Stomach (tissue), 9 donors: ENCODE data around the gene UGT1A10. TPM values are rescaled to one million over a fixed set of nuclear protein-coding genes. Genes with fewer than 3 reads are reported as not detected.

Experiments
- DNase-seq, 2 donors: peaks; one replicate each; pipeline versions ENCODE4 v3.0.0 to v3.0.0-alpha.2; 2013 to 2019
- H3K27ac ChIP-seq, 5 donors: fragments of 200-600 bp in 4 of 5; sonication (generic) in 4 of 5; one replicate each; pipeline ENCODE4 v1.5.1; 2013 to 2019; ENCODE audit warnings: mild to moderate bottlenecking in 1 of 5, moderate library complexity in 1 of 5
- H3K27me3 ChIP-seq, 3 donors: fragments of 200-600 bp; sonication (generic); one replicate each; pipeline ENCODE4 v1.5.1; 2017 to 2019; ENCODE audit warnings: mixed run types in 1 of 3
- H3K36me3 ChIP-seq, 4 donors: fragments of 200-600 bp; sonication (generic); 1 replicate in 3 of 4; 2 replicates in 1 of 4; pipeline ENCODE4 v1.5.1; 2016 to 2019
- H3K4me1 ChIP-seq, 4 donors: fragments of 200-600 bp; sonication (generic); one replicate each; pipeline ENCODE4 v1.5.1; 2016 to 2019
- H3K4me3 ChIP-seq, 4 donors: fragments of 200-600 bp; sonication (generic) in 3 of 4; one replicate each; pipeline ENCODE4 v1.5.1; 2016 to 2019; ENCODE audit warnings: mild to moderate bottlenecking in 1 of 4
- H3K9me3 ChIP-seq, 4 donors: fragments of 200-600 bp; sonication (generic); one replicate each; pipeline ENCODE4 v1.5.1; 2016 to 2019
- CTCF ChIP-seq, 7 experiments: fragments of 450-650 bp in 4 of 7; fragments of 200-600 bp in 3 of 7; sonication (generic) in 3 of 7; IDR thresholded peaks; one replicate each; pipeline ENCODE4 v1.5.1; 2016 to 2019; ENCODE audit warnings: antibody characterized with exemption in 7 of 7, control low read depth in 2 of 7, mild to moderate bottlenecking in 1 of 7
- EP300 ChIP-seq: sonication (generic); formaldehyde crosslinking; IDR thresholded peaks from one replicate; pipeline ENCODE4 v1.6.1; 2017; ENCODE audit warnings: antibody characterized with exemption
- POLR2A ChIP-seq, 4 donors: fragments of 450-650 bp; IDR thresholded peaks; one replicate each; pipeline ENCODE4 v1.6.1; 2016; ENCODE audit warnings: antibody characterized with exemption in 4 of 4, control low read depth in 2 of 4, mild to moderate bottlenecking in 1 of 4, moderate library complexity in 1 of 4
- POLR2AphosphoS5 ChIP-seq, 3 donors: sonication (generic); formaldehyde crosslinking; IDR thresholded peaks; one replicate each; pipeline ENCODE4 v1.6.1; 2016; ENCODE audit warnings: antibody characterized with exemption in 3 of 3
- WGBS, 5 donors: extraction: QIAGEN DNeasy Blood & Tissue Kit in 3 of 5; methylation state at CpG; one replicate each; pipeline versions ENCODE4 v1.1.5 to v1.1.7; 2013 to 2018; 5-methylcytosine and 5-hydroxymethylcytosine counted together
- intact Hi-C: fragments of 100-400 bp; cut with DNase I; formaldehyde crosslinking; loops from one replicate; pipeline ENCODE4 v1.15.1; 2023; ENCODE audit warnings: low total_unique reads
- polyA plus RNA-seq, 3 donors: library from polyadenylated mRNA; stranded (reverse); fragments of 200-250 nt; gene quantifications; one replicate each; pipeline ENCODE4 v1.2.3, GENCODE V29; 2013
- total RNA-seq, 5 donors: library from RNA; depleted of rRNA; stranded (reverse); fragments of >200 nt; gene quantifications; one replicate each; pipeline versions ENCODE4 v1.1.0 to v1.2.3, GENCODE V29; 2014 to 2016
- donor health status: healthy with polysubstance abuse.
- donor health status: Bipolar disorder and iron deficiency.
- donor health status: healthy.

The UGT1A10 gene
- total and polyA plus RNA-seq, 8 donors, result 0.45 to 32.7 (median 2.2) TPM; not detected in 1

- Histone ChIP-seq H3K4me1 (no peaks in the 10 kb centered on the region), H3K4me3 (no peak overlapping the region), H3K27me3 (no peaks in the 10 kb centered on the region), H3K9me3 (no peaks in the 10 kb centered on the region), H3K27ac (no peak overlapping the region), H3K36me3 (no peaks in the 10 kb centered on the region)
- TF ChIP-seq CTCF (IDR thresholded peaks at IDR 0.05), result no peak
- 43 to 62% (median 48%) methylated on average over 4 of the region's 4 CpGs for WGBS, 5 donors
- no peak for DNase-seq
- intact Hi-C loops, result no loop called here
These were observed 38.7 kb downstream of the UGT1A10 start for GRCh38 chr2:233674995-233675394.

GRCh38 chr2:233676046-233676445 lies 39.8 kb downstream of the UGT1A10 start:
- Histone ChIP-seq H3K27ac (no peak overlapping the region), H3K4me3 (no peak overlapping the region), H3K4me1 (no peaks in the 10 kb centered on the region), H3K36me3 (no peaks in the 10 kb centered on the region), H3K9me3 (no peaks in the 10 kb centered on the region), H3K27me3 (no peaks in the 10 kb centered on the region)
- intact Hi-C loops, result no loop called here
- no peak for DNase-seq
- TF ChIP-seq POLR2AphosphoS5 (IDR thresholded peaks at IDR 0.05) (no peak), POLR2A (IDR thresholded peaks at IDR 0.05) (no peak), CTCF (IDR thresholded peaks at IDR 0.05) (no peak), EP300 (no peak)
- 88 to 92% (median 91%) methylated on average over 2 of the region's 2 CpGs for WGBS, 5 donors

- Histone ChIP-seq H3K4me3 (no peak overlapping the region), H3K27ac (no peak overlapping the region), H3K36me3 (no peaks in the 10 kb centered on the region), H3K27me3 (no peaks in the 10 kb centered on the region), H3K9me3 (no peaks in the 10 kb centered on the region), H3K4me1 (no peaks in the 10 kb centered on the region)
- intact Hi-C loops, result no loop called here
- DNase-seq, result no peak
- TF ChIP-seq POLR2AphosphoS5 (IDR thresholded peaks at IDR 0.05) (no peak), CTCF (IDR thresholded peaks at IDR 0.05) (no peak), EP300 (no peak), POLR2A (IDR thresholded peaks at IDR 0.05) (no peak)
- WGBS, 5 donors, result 76 to 81% (median 79%) methylated on average over 4 of the region's 4 CpGs
These were observed 42.9 kb downstream of the UGT1A10 start for GRCh38 chr2:233679196-233679595.

- 83 to 93% (median 91%) methylated on average over 4 of the region's 4 CpGs for WGBS, 5 donors
These were observed 44.3 kb downstream of the UGT1A10 start for GRCh38 chr2:233680361-233681045.

More at GRCh38 chr2:233680361-233681045, 44.3 kb downstream of the UGT1A10 start:
- Histone ChIP-seq H3K27ac (no peak overlapping the region), H3K27me3 (no peaks in the 10 kb centered on the region), H3K36me3 (no peaks in the 10 kb centered on the region), H3K9me3 (no peaks in the 10 kb centered on the region), H3K4me1 (no peaks in the 10 kb centered on the region), H3K4me3 (no peak overlapping the region)
- intact Hi-C loops, result no loop called here
- no peak for TF ChIP-seq POLR2AphosphoS5 (IDR thresholded peaks at IDR 0.05)
- no peak for TF ChIP-seq EP300
- no peak for TF ChIP-seq CTCF (IDR thresholded peaks at IDR 0.05)
- no peak for TF ChIP-seq POLR2A (IDR thresholded peaks at IDR 0.05)
- DNase-seq, result no peak
